Measurements from ENCODE around the gene ZNF341. TPM values are rescaled to one million over a fixed set of nuclear protein-coding genes. Genes with fewer than 3 reads are reported as not detected.

ZNF341 gene
- total RNA-seq, 1 donor from 2014 or later = 8.3 TPM

DNA sequence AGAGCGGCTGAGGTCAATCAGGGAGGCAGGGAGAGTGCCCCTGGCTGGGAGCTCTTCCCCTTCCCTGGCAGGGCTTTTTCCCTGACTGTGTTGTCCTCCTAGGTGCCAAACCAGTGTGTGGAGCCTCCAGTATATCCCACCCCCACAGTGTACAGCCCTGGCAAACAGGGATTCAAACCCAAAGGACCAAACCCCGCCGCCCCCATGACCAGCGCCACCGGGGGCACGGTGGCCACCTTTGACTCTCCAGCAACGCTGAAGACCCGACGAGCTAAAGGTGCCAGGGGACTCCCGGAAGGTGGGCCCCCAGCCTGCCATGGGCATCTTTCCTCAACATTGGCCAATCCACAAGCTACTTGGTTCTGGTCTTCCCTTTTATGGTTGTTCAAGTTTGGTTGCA, 25.2 kb downstream of the ZNF341 start:
- no peak for DNase-seq (ENCODE audit: low spot score, unreplicated experiment)
- Mint-ChIP-seq H3K36me3 (ENCODE audit: insufficient read depth) (peaks cover 28% of the 10 kb centered on the region), H3K4me1 (ENCODE audit: low read depth) (no peaks in the 10 kb centered on the region), H3K4me3 (ENCODE audit: low read depth) (no peak overlapping the region), H3K27me3 (no peaks in the 10 kb centered on the region), H3K9me3 (ENCODE audit: low read depth) (peaks cover 6% of the 10 kb centered on the region), H3K27ac (no peak overlapping the region)
- TF ChIP-seq, protein P1, sequence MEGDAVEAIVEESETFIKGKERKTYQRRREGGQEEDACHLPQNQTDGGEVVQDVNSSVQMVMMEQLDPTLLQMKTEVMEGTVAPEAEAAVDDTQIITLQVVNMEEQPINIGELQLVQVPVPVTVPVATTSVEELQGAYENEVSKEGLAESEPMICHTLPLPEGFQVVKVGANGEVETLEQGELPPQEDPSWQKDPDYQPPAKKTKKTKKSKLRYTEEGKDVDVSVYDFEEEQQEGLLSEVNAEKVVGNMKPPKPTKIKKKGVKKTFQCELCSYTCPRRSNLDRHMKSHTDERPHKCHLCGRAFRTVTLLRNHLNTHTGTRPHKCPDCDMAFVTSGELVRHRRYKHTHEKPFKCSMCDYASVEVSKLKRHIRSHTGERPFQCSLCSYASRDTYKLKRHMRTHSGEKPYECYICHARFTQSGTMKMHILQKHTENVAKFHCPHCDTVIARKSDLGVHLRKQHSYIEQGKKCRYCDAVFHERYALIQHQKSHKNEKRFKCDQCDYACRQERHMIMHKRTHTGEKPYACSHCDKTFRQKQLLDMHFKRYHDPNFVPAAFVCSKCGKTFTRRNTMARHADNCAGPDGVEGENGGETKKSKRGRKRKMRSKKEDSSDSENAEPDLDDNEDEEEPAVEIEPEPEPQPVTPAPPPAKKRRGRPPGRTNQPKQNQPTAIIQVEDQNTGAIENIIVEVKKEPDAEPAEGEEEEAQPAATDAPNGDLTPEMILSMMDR (IDR thresholded peaks at IDR 0.05; ENCODE audit: unreplicated experiment) = no peak

DNA sequence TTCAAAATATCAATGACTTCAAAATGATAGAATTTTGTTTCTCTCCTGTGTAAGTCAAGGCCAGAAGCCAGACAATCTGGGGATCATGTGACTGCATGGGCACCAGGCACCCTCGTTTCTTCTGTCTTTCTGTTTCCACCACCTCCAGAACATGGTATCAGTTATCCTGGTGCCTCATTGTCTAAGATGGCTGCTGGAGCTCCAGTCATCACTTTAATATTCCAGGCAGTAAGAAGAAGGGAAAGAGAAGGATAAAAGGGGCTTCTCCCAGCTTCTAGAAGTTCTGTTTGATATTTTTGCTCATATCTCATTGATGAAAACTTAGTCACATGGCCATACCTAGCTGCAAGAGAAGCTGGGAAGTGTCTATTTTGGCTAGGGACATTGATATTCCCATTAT, 25.7 kb downstream of the ZNF341 start:
- H3K36me3 Mint-ChIP-seq (ENCODE audit: insufficient read depth) = peaks cover 27% of the 10 kb centered on the region
- TF ChIP-seq, protein P1 (IDR thresholded peaks at IDR 0.05; ENCODE audit: unreplicated experiment) = no peak
- H3K4me3 Mint-ChIP-seq (ENCODE audit: low read depth) = no peak overlapping the region
- H3K27ac Mint-ChIP-seq = no peak overlapping the region
- H3K4me1 Mint-ChIP-seq (ENCODE audit: low read depth) = no peaks in the 10 kb centered on the region
- no peaks in the 10 kb centered on the region for H3K27me3 Mint-ChIP-seq
- no peak for DNase-seq (ENCODE audit: low spot score, unreplicated experiment)
- peaks cover 6% of the 10 kb centered on the region for H3K9me3 Mint-ChIP-seq (ENCODE audit: low read depth)

GRCh38 chr20:33761698-33762250, 30.0 kb downstream of the ZNF341 start:
- Mint-ChIP-seq H3K4me1 (ENCODE audit: low read depth) (no peaks in the 10 kb centered on the region), H3K27me3 (no peaks in the 10 kb centered on the region), H3K4me3 (ENCODE audit: low read depth) (no peak overlapping the region), H3K9me3 (ENCODE audit: low read depth) (peaks cover 6% of the 10 kb centered on the region), H3K27ac (no peak overlapping the region), H3K36me3 (ENCODE audit: insufficient read depth) (peaks cover 19% of the 10 kb centered on the region)
- TF ChIP-seq, protein P1 (IDR thresholded peaks at IDR 0.05; ENCODE audit: unreplicated experiment) = no peak
- no peak for DNase-seq (ENCODE audit: low spot score, unreplicated experiment)

DNA sequence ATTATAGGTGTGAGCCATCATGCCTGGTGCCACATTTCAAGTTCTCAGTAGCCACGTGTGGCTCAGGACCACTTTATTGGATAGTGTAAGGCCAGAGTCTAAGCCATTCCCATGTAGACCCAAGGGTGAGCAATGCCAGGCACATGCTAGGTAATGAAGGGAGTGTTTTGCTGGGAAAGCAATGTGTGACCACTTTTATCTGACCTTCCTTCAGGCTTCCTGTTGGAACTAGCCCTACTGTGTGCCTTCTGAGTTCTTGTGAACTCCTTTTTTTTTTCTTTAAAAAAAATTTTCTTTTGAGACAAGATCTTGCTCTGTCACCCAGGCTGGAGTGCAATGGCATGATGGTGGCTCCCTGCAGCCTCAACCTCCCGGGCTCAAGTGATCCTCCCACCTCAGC, 33.3 kb downstream of the ZNF341 start:
- no peak for DNase-seq (ENCODE audit: low spot score, unreplicated experiment)
- Mint-ChIP-seq H3K9me3 (ENCODE audit: low read depth) (no peaks in the 10 kb centered on the region), H3K4me1 (ENCODE audit: low read depth) (peaks cover 2% of the 10 kb centered on the region), H3K4me3 (ENCODE audit: low read depth) (no peak overlapping the region), H3K36me3 (ENCODE audit: insufficient read depth) (peaks cover 6% of the 10 kb centered on the region), H3K27me3 (no peaks in the 10 kb centered on the region), H3K27ac (no peak overlapping the region)
- TF ChIP-seq, protein P1 (IDR thresholded peaks at IDR 0.05; ENCODE audit: unreplicated experiment) = no peak

DNA sequence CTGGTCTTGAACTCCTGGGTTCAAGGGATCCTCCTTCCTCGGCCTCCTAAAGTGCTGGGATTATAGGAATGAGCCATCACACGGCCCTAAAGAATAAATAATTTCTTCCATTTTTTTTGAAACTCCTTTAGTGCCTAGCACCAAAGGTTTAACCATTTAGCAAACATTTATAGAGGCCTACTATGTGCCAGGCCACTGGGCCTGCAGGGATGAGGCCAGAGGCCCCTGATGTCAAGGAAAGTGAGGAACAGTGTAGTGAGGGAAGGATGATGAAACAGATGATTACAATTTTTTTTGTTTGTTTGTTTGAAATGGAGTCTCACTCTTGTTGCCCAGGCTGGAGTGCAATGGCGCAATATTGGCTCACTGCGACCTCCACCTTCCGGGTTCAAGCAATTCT, 33.8 kb downstream of the ZNF341 start:
- TF ChIP-seq, protein P1 (IDR thresholded peaks at IDR 0.05; ENCODE audit: unreplicated experiment) = no peak
- H3K9me3 Mint-ChIP-seq (ENCODE audit: low read depth) = no peaks in the 10 kb centered on the region
- DNase-seq (ENCODE audit: low spot score, unreplicated experiment) = no peak
- H3K27ac Mint-ChIP-seq = no peak overlapping the region
- no peak overlapping the region for H3K4me3 Mint-ChIP-seq (ENCODE audit: low read depth)
- peaks cover 2% of the 10 kb centered on the region for H3K4me1 Mint-ChIP-seq (ENCODE audit: low read depth)
- H3K27me3 Mint-ChIP-seq = no peaks in the 10 kb centered on the region
- peaks cover 6% of the 10 kb centered on the region for H3K36me3 Mint-ChIP-seq (ENCODE audit: insufficient read depth)

Data from progenitor cell of endocrine pancreas (in vitro differentiated cells).